Esophagus squamous epithelium (tissue), 5 donors: Measurements from ENCODE around the gene BEND7. TPM values are rescaled to one million over a fixed set of nuclear protein-coding genes. Genes with fewer than 3 reads are reported as not detected.

Experiments used
- DNase-seq: peaks from one replicate; lab custom pipeline; 2025; lab: John Stamatoyannopoulos, UW
- H3K27ac ChIP-seq, 4 donors: fragments of 200-600 bp; sonication (generic); one replicate each; pipeline ENCODE4 v1.5.1; 2016 to 2019; ENCODE audit warnings: mild to moderate bottlenecking in 1 of 4
- H3K27me3 ChIP-seq, 4 donors: fragments of 200-600 bp; sonication (generic); 1 replicate in 3 of 4; 2 replicates in 1 of 4; pipeline versions ENCODE4 v1.5.1 to v1.6.0; 2017 to 2021; ENCODE audit warnings: antibody characterized with exemption in 1 of 4
- H3K36me3 ChIP-seq, 3 donors: fragments of 200-600 bp; sonication (generic); one replicate each; pipeline ENCODE4 v1.5.1; 2016 to 2019
- H3K4me1 ChIP-seq, 3 donors: fragments of 200-600 bp; sonication (generic); one replicate each; pipeline ENCODE4 v1.5.1; 2017 to 2019
- H3K4me3 ChIP-seq, 4 donors: fragments of 200-600 bp; sonication (generic); 1 replicate in 3 of 4; 2 replicates in 1 of 4; pipeline ENCODE4 v1.5.1; 2016 to 2019; ENCODE audit warnings: mild to moderate bottlenecking in 2 of 4, moderate library complexity in 1 of 4
- H3K9me3 ChIP-seq, 3 donors: fragments of 200-600 bp; sonication (generic); one replicate each; pipeline ENCODE4 v1.5.1; 2016 to 2019
- POLR2A ChIP-seq, 4 donors: fragments of 450-650 bp; IDR thresholded peaks; one replicate each; pipeline ENCODE4 v1.6.1; 2017; ENCODE audit warnings: antibody characterized with exemption in 4 of 4, mild to moderate bottlenecking in 4 of 4, moderate library complexity in 3 of 4
- WGBS, 2 donors: methylation state at CpG; one replicate each; pipeline ENCODE4 v1.1.5; 2018; 5-methylcytosine and 5-hydroxymethylcytosine counted together
- intact Hi-C: fragments of 100-400 bp; cut with DNase I; formaldehyde crosslinking; loops from one replicate; pipeline ENCODE4 v1.15.0; 2022
- total RNA-seq, 4 donors: library from RNA; depleted of rRNA; stranded (reverse); fragments of >200 nt; gene quantifications; one replicate each; pipeline ENCODE4 v1.1.0, GENCODE V29; 2016
- TF ChIP-seq, protein P1 (sequence below), 6 experiments: fragments of 450-650 bp in 4 of 6; fragments of 200-600 bp in 2 of 6; sonication (generic) in 2 of 6; IDR thresholded peaks; one replicate each; pipeline ENCODE4 v1.5.1; 2016 to 2019; ENCODE audit warnings: antibody characterized with exemption in 6 of 6, mild to moderate bottlenecking in 4 of 6, moderate library complexity in 4 of 6
- donor health status: DM: yes; HTN: yes; CAD: no.

BEND7 gene
- total RNA-seq, 4 donors from 2014 or later = 0.70 to 6.7 (median 2.8) TPM

GRCh38 chr10:13529714-13529973 lies 830 bp upstream of the BEND7 start:
- intact Hi-C loops = no loop called here
- peak overlapping the region in 3 of 4 donors; percentile 59 to 85 (median 68) for H3K27ac ChIP-seq

DNA sequence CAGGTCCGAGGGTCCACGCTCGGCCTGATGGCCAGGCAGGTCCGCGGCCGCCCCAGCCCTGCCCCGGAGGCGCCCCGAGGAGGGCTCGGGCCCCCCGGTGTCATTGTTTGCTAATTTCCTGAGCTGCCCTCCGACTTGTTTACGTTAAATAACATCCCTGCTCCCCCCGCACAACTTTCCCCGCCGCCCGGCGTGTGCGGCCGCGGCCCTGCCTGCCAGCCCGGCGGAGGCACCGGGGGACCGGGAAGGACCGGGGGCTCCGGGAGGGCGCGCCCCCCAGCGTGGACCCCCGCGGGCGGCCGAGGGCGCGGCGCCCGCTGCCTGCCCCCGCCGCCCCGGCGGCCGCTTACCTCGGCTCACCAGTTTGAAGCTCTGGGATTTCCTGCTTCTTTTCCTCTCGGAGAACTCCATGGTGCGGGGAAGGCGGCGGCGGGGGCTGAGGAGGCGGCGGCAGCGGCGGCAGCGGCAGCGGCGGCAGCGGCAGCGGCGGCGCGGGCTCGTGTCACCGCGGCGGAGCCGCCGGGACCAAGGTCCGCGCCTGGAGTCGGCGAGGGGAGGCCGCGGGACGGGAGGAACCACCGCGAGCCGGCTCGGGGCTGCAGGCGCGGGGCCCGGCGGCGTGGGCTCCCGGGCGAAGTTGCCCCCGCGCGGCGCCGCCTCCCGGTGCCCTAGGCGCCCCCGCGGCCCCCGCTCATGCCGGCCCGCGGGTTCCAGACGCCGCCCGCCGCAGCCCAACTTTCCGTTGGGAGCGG lies 515 bp downstream of the BEND7 start:
- H3K9me3 ChIP-seq = no peaks in the 10 kb centered on the region
- 0 to 10% methylated on average over 2 to 4 of the region's 104 CpGs for WGBS, 2 donors
- peak overlapping the region; percentile 25 to 75 (median 55) for H3K4me3 ChIP-seq
- H3K4me1 ChIP-seq = peaks cover 4 to 27% (median 7%) of the 10 kb centered on the region in 3 donors
- TF ChIP-seq, protein P1, sequence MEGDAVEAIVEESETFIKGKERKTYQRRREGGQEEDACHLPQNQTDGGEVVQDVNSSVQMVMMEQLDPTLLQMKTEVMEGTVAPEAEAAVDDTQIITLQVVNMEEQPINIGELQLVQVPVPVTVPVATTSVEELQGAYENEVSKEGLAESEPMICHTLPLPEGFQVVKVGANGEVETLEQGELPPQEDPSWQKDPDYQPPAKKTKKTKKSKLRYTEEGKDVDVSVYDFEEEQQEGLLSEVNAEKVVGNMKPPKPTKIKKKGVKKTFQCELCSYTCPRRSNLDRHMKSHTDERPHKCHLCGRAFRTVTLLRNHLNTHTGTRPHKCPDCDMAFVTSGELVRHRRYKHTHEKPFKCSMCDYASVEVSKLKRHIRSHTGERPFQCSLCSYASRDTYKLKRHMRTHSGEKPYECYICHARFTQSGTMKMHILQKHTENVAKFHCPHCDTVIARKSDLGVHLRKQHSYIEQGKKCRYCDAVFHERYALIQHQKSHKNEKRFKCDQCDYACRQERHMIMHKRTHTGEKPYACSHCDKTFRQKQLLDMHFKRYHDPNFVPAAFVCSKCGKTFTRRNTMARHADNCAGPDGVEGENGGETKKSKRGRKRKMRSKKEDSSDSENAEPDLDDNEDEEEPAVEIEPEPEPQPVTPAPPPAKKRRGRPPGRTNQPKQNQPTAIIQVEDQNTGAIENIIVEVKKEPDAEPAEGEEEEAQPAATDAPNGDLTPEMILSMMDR (IDR thresholded peaks at IDR 0.05) = no peak
- no peak for TF ChIP-seq POLR2A (IDR thresholded peaks at IDR 0.05)
- intact Hi-C loops = no loop called here
- H3K27ac ChIP-seq = peak overlapping the region; percentile 65 to 85 (median 78)
- H3K27me3 ChIP-seq = peaks cover 0 to 35% (median 0%) of the 10 kb centered on the region in 4 donors
- DNase-seq = no peak
- no peaks in the 10 kb centered on the region for H3K36me3 ChIP-seq

More at GRCh38 chr10:13529714-13529973, 830 bp upstream of the BEND7 start:
- no peak for DNase-seq
- Histone ChIP-seq H3K4me1 (peaks cover 4 to 27% (median 7%) of the 10 kb centered on the region in 3 donors), H3K27me3 (peaks cover 0 to 35% (median 0%) of the 10 kb centered on the region in 4 donors), H3K9me3 (no peaks in the 10 kb centered on the region), H3K4me3 (peak overlapping the region in 3 of 4 donors; percentile 40 to 75 (median 58)), H3K36me3 (no peaks in the 10 kb centered on the region)
- TF ChIP-seq POLR2A (IDR thresholded peaks at IDR 0.05) = no peak
- TF ChIP-seq, protein P1 (IDR thresholded peaks at IDR 0.05) = no peak
- WGBS, 2 donors = 17 to 59% methylated on average over 6 to 8 of the region's 8 CpGs

GRCh38 chr10:13527864-13528122 lies 1.0 kb downstream of the BEND7 start:
- WGBS, 2 donors = 7 to 17% methylated on average over 5 of the region's 5 CpGs
- intact Hi-C loops = no loop called here

DNA sequence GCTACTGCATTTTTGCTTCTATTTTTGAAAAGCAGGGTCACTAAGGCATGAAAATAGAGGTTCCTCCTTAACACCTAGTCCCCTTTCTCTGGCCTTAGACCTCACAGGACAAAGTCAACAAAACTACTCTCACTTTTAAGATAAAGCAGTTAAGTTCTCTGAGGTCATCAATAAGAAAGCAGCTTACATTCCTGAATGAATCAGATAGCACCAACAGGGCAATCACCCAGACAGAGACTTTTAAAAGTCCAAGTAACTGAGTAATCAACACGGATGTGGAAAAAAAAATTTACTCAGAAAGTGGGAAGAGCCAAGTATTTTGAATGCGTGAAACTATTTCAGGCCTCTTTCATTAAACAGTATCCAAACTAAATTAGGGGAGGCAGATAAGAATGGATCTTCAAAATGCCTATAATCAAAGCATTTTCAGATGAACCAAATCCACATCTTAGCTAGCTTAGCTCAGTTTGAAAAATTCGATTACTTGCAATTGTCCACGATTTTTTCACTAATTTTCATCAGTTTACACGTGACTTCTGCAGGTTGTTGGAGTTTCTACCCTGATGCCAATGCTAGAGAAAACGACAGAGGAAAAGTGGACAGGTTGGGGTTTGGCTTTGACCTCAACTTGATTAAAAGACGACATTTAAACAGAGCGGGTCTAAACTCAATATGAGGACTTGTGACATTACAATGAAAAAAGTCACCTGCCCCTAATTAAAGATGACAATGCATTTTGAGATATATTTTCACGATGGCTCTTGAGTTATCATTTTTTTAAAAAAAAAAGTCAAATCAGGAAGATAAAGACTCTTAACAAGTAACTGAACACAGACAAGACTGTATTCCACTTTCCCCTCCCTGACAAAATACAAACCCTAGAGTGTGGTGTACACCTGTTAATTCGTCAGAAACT lies 1.6 kb downstream of the BEND7 start:
- intact Hi-C loops = no loop called here
- peak overlapping the region in 3 of 4 donors; percentile 52 to 75 (median 58) for H3K4me3 ChIP-seq
- no peak for DNase-seq
- H3K4me1 ChIP-seq = peaks cover 4 to 27% (median 7%) of the 10 kb centered on the region in 3 donors
- H3K27ac ChIP-seq = peak overlapping the region in 2 of 4 donors; percentile 73 to 83
- peaks cover 0 to 35% (median 0%) of the 10 kb centered on the region in 4 donors for H3K27me3 ChIP-seq
- TF ChIP-seq, protein P1 (IDR thresholded peaks at IDR 0.05) = no peak
- TF ChIP-seq POLR2A (IDR thresholded peaks at IDR 0.05) = no peak
- 40 to 41% methylated on average over 10 of the region's 10 CpGs for WGBS, 2 donors
- no peaks in the 10 kb centered on the region for H3K36me3 ChIP-seq
- no peaks in the 10 kb centered on the region for H3K9me3 ChIP-seq

More at GRCh38 chr10:13527864-13528122, 1.0 kb downstream of the BEND7 start:
- Histone ChIP-seq H3K36me3 (no peaks in the 10 kb centered on the region), H3K27me3 (peaks cover 0 to 35% (median 0%) of the 10 kb centered on the region in 4 donors), H3K27ac (peak overlapping the region; percentile 65 to 85 (median 78)), H3K9me3 (no peaks in the 10 kb centered on the region), H3K4me3 (peak overlapping the region; percentile 25 to 75 (median 55)), H3K4me1 (peaks cover 4 to 27% (median 7%) of the 10 kb centered on the region in 3 donors)
- no peak for DNase-seq
- TF ChIP-seq POLR2A (IDR thresholded peaks at IDR 0.05) = no peak
- TF ChIP-seq, protein P1 (IDR thresholded peaks at IDR 0.05) = no peak
